ENCODE data around the gene MCOLN3.

Gene MCOLN3

GRCh38 chr1:85087659-85088407 is 39.5 kb upstream of the MCOLN3 start:
- H3K27ac ChIP-seq: no peak overlapping the region
- TF ChIP-seq CTCF (conservative IDR thresholded peaks at IDR 0.05): no peak

GRCh38 chr1:85085417-85085816 is 37.1 kb upstream of the MCOLN3 start:
- TF ChIP-seq CTCF (conservative IDR thresholded peaks at IDR 0.05): no peak
- H3K27ac ChIP-seq: no peak overlapping the region

- TF ChIP-seq CTCF (conservative IDR thresholded peaks at IDR 0.05): peak; percentile 53
- peak overlapping the region; percentile 20; the same call in 1 of the 2 replicates for H3K27ac ChIP-seq
These were observed 30.6 kb upstream of the MCOLN3 start for GRCh38 chr1:85078903-85079302.

GRCh38 chr1:85074365-85074964 is 26.2 kb upstream of the MCOLN3 start:
- no peak overlapping the region for H3K27ac ChIP-seq
- no peak for TF ChIP-seq CTCF (conservative IDR thresholded peaks at IDR 0.05)

- no peak overlapping the region for H3K27ac ChIP-seq
- TF ChIP-seq CTCF (conservative IDR thresholded peaks at IDR 0.05): no peak
These were observed 22.7 kb upstream of the MCOLN3 start for GRCh38 chr1:85070972-85071492.

GRCh38 chr1:85068846-85069245 is 20.5 kb upstream of the MCOLN3 start:
- no peak overlapping the region for H3K27ac ChIP-seq

More at GRCh38 chr1:85068846-85069245, 20.5 kb upstream of the MCOLN3 start:
- TF ChIP-seq CTCF (conservative IDR thresholded peaks at IDR 0.05): no peak

Data from VCaP (cell line).